HG02981 (cell line): ENCODE data around the gene RNF220.
A peak's percentile ranks its signal among the peaks of the same experiment; 100 is the strongest.

Experiments
- ATAC-seq: cut with Tn5 transposase; IDR thresholded peaks from one replicate; pipeline ENCODE4 v1.9.1; 2021; ENCODE audit warnings: mild to moderate bottlenecking, moderate library complexity; ENCODE audit not compliant: unreplicated experiment

The RNF220 gene

DNA sequence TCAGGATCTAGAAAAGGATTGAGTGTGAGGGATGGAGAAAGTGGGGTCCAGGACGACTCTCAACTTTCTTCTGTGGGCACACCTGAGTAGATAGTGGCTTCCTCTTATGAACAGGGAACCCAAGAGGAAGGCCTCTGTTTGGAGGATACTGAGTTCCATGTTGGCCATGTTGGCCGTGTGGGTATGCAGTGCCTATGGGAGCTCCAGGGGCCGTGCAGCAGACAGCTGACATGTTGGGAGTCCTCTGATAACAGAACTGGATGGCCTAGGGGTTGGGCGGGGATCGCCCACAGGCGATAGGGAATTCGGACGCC is 226.2 kb downstream of the RNF220 start:
- ATAC-seq, result no peak

DNA sequence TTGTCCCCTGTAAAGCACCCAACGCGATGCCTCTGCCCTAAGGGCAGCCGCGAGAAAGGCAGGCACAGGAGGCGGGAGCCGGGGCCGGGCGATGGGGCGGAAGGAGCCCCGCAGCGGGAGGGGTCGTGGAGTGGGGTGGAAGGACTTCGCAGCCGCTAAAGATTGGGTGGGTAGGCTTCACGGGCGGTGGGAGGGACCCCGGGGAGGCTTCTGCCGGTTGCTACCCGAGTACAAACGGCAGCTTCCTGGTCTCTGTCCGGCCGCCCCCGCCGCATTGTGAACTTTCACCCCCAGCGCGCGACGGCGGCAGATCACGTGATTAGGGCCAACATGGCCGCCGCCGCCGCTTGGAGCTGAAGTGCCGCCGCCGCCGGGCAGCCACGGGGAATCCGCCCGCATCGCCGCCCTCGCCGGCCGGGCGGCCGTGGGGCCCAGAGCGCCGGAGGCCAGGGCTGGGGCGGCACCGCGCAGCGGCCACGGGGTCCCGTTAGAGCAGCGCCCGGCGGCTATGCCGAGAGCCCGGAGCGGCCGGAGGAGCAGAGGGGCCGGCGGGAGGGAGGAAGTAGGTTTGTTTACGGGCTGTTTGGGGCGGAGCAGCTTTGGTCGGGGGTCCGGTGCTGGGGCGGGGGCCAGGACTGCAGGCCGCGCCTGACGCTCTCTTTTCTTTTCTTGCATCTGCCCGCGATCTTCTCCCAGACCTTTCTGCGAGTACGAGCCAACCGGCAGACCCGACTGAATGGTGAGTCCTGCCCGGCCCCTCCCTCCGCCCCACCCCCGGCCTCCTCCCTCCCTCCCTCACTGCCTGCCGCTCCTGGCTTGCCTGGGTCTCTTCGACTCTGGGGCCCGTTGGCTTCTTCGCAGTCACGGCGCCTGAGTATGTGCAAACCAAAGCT is 226.8 kb downstream of the RNF220 start:
- ATAC-seq, result peak; percentile 57

DNA sequence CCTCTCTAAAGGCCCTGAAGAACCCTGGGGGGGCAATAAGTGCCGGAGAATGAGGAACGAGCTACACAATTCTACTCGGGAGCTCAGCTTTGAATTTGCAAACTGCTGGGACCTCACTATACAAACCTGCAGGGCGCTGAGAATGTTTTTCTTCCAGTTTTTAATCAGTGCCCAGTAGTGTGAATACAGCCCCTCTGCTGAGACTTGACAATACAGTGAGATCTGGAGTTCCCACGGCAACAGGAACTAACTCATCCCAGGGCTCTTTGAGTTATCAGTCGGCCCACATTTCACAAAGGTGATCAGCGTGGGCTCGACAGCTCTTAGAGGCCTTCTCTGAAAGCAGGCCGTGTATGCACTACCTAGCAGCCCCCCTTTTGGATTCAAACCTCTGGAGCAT is 227.5 kb downstream of the RNF220 start:
- no peak for ATAC-seq

DNA sequence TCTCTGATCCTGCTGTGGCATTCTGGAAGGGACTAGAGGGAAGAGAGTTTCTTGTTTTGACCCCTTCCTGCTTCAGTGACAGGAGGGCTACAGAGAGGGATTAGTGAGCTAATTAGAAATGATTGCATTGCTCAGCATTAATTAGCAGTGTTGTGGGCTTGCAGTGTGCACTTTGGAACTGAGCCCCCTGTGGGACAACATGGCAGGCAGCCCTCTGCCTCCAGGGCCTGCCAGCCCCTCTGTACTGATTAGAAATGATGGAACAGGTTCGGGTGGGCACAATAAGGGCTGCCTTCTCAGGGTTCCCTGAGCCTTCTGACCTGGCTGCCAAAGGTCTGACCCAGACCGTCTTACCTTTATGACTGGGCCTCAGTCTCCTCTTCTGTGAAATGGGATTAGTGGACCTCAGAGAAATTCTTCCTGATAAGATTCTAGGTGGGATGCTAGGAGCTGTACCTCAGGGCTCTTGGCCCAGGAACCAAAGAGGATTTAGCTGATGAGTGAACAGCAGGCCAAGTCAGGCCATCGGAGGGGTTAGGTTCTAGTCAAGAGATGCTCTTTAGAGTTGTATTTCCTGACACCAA is 229.6 kb downstream of the RNF220 start:
- ATAC-seq, result no peak

DNA sequence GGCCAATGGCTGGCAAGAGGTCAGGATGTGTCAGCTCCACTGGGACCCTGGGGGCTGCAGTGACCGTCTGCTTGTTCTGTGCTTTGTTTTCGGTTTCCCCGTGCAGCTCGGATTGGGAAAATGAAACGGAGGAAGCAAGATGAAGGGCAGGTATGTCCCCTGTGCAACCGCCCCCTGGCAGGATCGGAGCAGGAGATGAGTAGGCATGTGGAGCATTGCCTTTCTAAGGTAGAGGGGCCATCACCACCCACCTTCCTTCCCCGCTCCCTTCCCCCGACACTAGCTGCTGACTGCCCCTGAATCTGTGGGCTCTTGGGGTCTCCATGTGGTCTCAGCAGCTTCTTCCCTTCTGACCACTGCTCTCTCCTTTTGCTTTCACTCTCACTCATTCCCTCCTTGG is 230.4 kb downstream of the RNF220 start:
- no peak for ATAC-seq

GRCh38 chr1:44636083-44636687 is 231.1 kb downstream of the RNF220 start:
- no peak for ATAC-seq

DNA sequence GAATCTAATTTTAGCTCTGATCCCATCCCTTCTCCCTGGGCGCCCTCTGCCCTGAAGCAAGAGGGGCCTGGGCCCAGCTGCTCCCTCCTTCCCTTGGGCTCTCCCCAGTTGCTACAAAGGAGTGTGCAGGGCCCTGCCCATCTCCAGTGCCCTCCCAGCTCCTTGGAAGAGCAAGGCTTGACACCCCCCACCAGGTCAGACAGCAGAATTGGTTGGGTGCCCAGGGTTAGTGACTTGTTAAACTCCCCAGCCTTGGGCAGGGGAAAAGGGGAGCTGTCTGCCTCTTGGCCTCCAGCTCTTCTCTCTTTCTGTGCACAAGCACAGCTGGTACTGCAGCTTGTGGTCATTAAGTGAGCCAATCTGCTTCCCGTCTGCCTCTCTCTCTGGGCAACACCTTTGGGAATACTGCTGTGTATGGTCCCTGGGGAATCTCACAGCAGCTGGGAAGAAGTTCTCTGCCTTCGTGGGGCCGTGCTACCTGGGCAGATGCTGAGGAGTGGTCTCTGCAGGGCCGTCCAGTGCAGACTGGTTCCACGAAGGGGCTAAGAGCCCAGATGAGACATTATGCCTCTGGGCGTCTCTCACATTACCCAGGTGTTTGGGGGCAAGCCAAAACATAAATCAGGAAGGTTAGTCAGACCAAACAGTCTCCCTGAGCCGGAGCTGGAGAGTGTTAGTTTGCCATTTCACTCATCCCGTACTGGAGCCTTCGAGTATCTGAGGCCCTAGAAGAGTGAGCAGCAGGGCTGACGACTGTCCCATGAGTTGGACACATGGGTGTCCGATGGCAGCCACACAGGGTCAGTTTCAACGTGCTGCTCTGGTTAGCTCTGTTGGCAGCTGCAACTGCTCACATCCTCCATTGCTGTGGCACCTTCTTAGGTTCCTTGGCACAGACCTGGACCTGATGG is 231.9 kb downstream of the RNF220 start:
- no peak for ATAC-seq

- no peak for ATAC-seq
Measured at GRCh38 chr1:44637702-44638411, 232.8 kb downstream of the RNF220 start.

GRCh38 chr1:44640200-44640853 is 235.3 kb downstream of the RNF220 start:
- ATAC-seq, result no peak

- ATAC-seq, result no peak
Measured at GRCh38 chr1:44641126-44642102, 236.4 kb downstream of the RNF220 start.

DNA sequence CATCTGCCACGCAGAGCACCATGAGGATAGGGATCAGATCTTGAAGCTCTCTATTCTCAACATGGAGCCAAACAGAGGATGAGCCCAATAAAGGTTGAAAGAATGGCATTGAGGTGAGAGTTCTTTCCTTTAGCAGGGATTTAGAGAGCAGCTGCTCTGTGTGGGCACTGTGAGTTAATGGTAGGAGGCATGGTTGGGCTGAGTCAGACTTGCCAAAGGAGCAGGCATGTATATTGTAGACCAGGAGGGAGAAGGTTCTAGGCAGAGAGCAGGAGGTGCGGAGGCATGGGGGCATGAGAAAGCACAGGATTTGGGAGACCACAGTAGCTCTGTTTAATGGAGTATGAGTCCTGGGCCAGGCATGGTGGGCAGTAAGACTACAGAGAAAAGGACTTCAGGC is 237.2 kb downstream of the RNF220 start:
- no peak for ATAC-seq

DNA sequence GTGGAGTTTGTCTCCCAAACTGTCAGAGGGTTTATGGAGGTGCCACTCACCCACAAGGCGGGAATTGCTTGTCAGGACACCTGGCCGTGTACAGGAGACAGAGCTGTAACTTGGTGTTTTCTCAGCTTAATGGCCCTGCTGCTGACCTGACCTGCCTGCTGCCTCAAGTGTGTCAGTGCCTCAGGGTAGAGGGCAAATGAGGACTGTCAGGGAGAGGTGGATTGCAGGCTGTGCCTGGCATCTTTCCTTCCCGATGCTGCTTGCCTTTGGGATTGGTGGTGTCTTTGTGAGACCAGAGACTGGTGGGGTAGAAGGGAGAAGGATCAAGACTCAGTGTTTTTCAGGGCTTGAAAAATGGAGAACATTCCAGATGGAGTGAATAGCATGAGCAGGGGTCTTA is 237.9 kb downstream of the RNF220 start:
- no peak for ATAC-seq

- no peak for ATAC-seq
Measured at GRCh38 chr1:44643721-44644334, 238.8 kb downstream of the RNF220 start.

- ATAC-seq, result no peak
Measured at GRCh38 chr1:44644806-44645205, 239.8 kb downstream of the RNF220 start.

DNA sequence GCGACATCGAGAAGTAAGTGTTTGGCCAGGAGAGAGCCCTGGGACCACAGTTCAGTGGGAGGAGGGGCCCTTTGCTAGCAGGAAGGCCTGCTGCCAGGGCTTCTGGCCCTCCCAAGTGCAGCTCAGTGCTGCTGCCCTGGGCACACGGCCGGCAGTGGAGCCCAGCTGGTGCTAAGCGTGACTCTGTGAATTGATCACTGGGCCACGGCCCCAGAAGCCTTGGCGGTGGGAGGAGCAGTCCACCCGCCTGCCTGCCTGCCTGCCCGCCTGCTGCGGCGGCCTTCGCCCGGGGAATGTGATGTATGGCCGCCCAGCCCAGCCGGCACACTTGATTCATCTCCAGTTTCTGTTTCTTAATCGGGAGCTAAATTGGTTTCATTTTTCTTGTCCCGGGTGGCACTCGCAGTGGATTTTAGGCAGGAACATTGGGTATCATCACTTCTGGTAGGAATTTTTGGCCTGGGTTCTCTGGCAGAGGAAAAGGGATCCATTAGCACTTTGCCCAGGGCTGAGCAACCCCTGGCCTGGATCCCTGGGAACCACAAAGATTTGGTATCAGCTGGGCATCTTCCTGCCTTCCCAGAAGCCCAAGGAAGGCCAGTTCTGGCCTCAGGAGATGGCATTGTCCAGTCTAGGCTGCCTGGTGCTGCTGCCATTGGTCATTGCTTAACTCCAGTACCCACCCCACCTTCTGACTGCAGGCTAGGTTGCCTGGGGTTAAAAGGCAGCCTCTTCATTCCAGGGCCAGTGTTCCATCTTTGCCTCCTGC is 240.6 kb downstream of the RNF220 start:
- no peak for ATAC-seq

- ATAC-seq, result no peak
Measured at GRCh38 chr1:44646261-44647110, 241.4 kb downstream of the RNF220 start.

- no peak for ATAC-seq
Measured at GRCh38 chr1:44647896-44648295, 242.8 kb downstream of the RNF220 start.
